ENCODE measurements around the gene RCBTB2.
"Not testable (repeated sequence)": the region's sequence is repeated elsewhere in the genome, so short reads cannot be mapped to it uniquely, and the experiment has no call there.

The RCBTB2 gene

DNA sequence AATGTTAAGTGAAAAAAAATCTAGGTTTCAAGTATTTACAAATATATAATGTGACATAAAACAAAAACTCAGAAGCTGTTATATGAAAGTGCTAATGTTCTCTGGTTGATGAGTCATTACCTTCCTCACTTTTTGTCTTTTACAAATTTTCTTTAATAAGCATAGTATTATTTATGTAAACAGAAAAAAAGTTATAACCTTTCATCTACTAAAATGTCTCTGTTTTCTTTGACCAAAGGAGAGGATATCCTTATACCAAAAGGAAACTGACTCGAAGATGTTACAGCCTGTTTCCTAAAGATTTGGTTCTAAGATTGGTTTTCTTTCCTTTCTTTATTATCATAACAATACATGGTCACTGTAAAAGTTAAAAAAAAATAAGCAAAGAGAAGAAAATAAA is 38.0 kb downstream of the RCBTB2 start:
- no peak for DNase-seq (ENCODE audit: low read depth in 2 of 2)

DNA sequence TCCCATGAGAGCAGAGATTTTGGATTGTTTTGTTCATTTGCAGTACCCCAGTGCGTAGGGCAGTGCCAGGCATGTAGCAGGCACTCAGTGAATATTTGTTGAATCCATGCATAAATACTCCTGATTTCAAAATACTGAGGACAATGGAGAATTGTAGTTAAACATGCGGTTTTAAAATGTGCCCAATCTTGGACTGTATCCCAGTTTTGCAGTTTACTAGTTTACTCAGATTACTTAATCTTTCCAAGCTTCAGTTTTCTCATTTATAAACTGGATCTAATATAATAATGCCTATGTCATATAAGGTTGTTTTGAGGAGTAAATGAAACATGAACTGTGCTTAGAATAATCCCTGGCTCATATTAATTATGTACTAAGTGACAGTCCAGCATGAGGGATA is 39.0 kb downstream of the RCBTB2 start:
- DNase-seq (ENCODE audit: low read depth in 2 of 2): no peak

- no peak for DNase-seq (ENCODE audit: low read depth in 2 of 2)
Measured at GRCh38 chr13:48493066-48493765, 39.7 kb downstream of the RCBTB2 start.

DNA sequence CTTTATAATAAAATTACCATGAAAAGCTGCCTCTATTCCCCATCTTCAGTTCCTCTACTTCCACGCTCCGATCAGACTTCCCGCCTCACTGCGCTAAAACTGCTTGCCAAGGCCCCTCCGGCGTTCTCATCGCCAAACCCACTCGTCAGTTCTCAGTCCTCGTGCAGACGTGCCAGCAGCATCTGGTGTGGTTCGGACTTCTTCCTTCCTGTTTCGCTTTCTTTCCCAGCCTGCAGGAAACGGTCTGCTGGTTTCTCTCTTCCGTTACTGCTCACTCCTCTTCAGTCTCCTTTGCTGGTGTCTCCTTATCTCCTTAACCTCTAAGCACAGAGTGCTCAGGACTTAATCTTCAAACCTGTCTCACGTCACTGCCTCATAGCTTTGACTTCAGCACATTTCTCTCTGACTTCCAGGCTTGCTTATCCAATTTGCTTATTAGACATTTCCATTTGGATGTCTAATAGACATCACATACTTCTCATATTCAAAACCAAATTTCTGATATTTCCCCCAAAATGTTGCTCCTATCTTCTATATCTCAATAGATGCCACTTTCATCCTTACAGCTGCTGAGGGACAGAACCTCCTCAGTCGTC is 40.3 kb downstream of the RCBTB2 start:
- DNase-seq (ENCODE audit: low read depth in 2 of 2): peak; percentile 55

DNA sequence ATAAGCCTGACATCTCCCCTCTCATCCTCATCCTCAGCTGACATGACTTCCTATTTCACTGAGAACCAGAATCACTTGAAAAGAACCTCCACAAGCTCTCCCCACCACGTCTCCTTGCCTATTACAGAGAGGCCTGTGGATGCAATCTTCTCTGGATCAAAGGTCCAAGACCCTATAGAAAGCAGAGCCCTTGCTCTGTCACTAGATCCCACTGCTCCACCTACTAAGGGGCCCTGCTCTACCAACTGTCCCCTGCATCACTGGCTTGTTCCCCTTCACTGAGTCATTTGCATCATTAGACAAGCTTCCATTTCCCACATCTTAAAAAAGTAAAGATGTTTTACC is 40.8 kb downstream of the RCBTB2 start:
- no peak for DNase-seq (ENCODE audit: low read depth in 2 of 2)

- no peak for DNase-seq (ENCODE audit: low read depth in 2 of 2)
Measured at GRCh38 chr13:48491423-48492095, 41.3 kb downstream of the RCBTB2 start.

GRCh38 chr13:48490241-48490640 is 42.6 kb downstream of the RCBTB2 start:
- no peak for DNase-seq (ENCODE audit: low read depth in 2 of 2)

- no peak for DNase-seq (ENCODE audit: low read depth in 2 of 2)
Measured at GRCh38 chr13:48489666-48490065, 43.2 kb downstream of the RCBTB2 start.

- DNase-seq (ENCODE audit: low read depth in 2 of 2): no peak
Measured at GRCh38 chr13:48488995-48489394, 43.9 kb downstream of the RCBTB2 start.

GRCh38 chr13:48487968-48488367 is 44.9 kb downstream of the RCBTB2 start:
- no peak for DNase-seq (ENCODE audit: low read depth in 2 of 2)

DNA sequence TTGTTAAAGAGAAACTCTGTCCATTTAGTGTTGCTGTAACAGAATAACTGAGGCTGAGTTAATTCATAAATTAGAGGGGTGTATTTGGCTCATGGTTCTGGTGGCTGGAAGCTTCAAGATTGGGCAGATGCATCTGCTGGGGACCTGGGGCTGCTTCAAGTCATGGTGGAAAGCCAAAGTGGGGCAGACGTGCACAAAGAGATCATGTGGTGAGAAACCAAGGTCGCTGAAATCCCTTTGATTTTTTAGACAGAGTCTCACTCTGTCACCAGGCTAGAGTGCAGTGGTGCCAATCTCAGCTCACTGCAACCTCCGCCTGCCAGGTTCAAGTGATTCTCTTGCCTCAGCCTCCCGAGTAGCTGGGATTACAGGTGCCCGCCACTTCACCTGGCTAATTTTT is 46.0 kb downstream of the RCBTB2 start:
- no peak for DNase-seq (ENCODE audit: low read depth in 2 of 2)

DNA sequence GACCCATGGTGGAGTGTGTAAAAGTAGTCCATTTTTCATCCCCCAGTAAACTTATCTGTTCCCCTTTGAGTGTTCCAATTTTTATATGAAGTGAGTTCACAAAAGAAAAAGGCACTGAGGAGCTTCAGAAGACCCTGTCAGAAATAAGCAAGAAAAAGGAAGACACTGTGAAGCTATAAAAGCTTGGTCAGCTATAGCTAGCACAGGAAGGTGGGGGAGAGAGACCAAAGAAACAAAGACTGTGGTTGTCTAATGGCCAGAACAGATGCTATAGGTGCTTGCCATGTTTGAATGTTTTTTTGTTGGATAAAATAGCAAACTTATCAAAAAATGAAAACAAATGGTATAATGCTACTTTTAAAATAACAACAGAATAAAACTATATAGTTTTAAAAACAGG is 46.5 kb downstream of the RCBTB2 start:
- no peak for DNase-seq (ENCODE audit: low read depth in 2 of 2)

- DNase-seq (ENCODE audit: low read depth in 2 of 2): no peak
Measured at GRCh38 chr13:48485432-48485831, 47.4 kb downstream of the RCBTB2 start.

GRCh38 chr13:48483575-48483974 is 49.3 kb downstream of the RCBTB2 start:
- DNase-seq (ENCODE audit: low read depth in 2 of 2): no peak

- DNase-seq (ENCODE audit: low read depth in 2 of 2): no peak
Measured at GRCh38 chr13:48478391-48478790, 54.5 kb downstream of the RCBTB2 start.

GRCh38 chr13:48477191-48477855 is 55.6 kb downstream of the RCBTB2 start:
- no peak for DNase-seq (ENCODE audit: low read depth in 2 of 2)

DNA sequence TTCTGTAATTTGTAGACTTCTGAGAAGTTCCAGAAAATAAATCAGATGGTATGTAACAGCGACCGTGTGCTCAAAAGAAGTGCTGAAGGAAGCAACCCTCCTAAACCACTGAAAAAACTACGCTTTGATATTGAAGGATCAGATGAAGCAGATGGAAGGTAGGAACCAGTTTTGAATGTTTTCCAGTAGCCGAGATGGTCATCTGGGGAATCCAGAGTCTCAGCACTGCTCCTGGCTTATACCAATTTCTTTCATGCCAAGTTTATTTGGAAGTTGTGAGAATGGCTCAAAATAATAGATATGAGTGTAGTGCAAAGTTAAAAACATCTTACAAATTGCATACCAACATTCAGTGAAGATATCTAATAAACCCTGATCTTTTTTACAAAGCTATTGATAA is 56.2 kb downstream of the RCBTB2 start:
- no peak for DNase-seq (ENCODE audit: low read depth in 2 of 2)

- DNase-seq (ENCODE audit: low read depth in 2 of 2): no peak
Measured at GRCh38 chr13:48476215-48476614, 56.7 kb downstream of the RCBTB2 start.

- no peak for DNase-seq (ENCODE audit: low read depth in 2 of 2)
Measured at GRCh38 chr13:48475230-48475629, 57.6 kb downstream of the RCBTB2 start.

DNA sequence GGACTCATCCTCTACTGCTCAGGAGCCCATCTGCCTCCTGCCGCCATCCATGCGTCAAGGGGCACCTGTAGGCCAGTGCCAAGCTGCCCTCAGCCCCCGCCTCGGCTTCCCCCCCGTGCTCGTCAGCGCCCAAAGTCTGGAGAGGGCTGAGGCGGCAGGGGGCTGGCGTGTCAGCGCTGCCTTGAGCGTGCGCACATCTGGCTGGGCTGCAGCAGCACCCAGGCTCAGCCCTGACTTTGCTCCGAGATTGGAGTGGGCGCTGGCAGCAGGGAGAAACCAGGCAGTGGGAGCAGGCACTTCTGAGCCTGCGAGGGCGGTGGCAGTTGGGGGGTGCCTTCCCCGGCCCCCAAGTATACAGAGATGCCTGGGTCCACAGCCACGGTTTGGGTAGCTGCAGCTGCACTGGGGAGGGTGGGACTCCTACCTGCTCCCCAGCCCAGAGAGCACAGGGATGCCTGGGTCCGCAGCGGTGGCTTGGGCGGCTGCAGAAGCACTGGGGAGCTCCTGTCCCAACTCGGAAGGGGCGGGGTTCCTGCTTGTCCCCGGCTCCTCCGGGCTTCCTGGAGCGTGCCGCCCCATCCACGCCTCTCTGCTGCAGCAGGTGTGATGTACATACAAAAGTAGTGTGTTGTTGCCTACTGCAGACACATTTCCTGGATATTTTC is 75.2 kb downstream of the RCBTB2 start:
- no peak for DNase-seq (ENCODE audit: low read depth in 2 of 2)

DNA sequence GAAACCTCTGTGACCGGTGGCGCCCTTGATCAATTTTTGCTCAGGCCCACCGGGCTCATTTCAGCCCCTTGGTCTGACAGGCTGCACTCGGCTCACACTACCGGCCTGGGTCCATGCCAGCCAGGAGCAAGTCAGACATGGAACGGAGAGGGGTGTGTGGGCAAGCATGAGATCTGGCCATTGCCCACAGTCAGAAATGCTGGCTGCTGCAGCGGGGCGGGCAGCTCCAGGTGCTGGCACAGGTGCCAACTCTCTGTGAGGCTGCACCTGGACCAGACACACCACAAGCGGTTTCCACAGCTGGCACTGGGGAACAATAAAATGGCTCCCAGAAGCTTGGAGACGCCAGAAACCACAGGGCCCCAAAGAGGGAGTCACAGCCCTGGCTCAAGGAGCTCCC is 76.3 kb downstream of the RCBTB2 start:
- DNase-seq (ENCODE audit: low read depth in 2 of 2): no peak

GRCh38 chr13:48451196-48451595 is 81.7 kb downstream of the RCBTB2 start:
- DNase-seq (ENCODE audit: low read depth in 2 of 2): not testable (repeated sequence)

All from stimulated activated CD8-positive, alpha-beta memory T cell treated with anti-CD3 and anti-CD28 coated beads, Interleukin-7, amount 100 ng/mL, for 4 hours (primary cell).